Renal cortex interstitium (tissue), 15 donors: ENCODE results near the gene CHN2. TPM values are rescaled to one million over a fixed set of nuclear protein-coding genes. Genes with fewer than 3 reads are reported as not detected.
A peak's percentile ranks its signal among the peaks of the same experiment; 100 is the strongest.

Experiments
- DNase-seq, 11 donors: peaks; one replicate each; pipeline ENCODE4 v3.0.0-alpha.2; 2013; ENCODE audit warnings: low read depth in 9 of 11, low spot score in 4 of 11; ENCODE audit errors: extremely low read depth in 1 of 11
- long read RNA-seq, 16 experiments: transcript quantifications; one replicate each; lab custom pipeline, GENCODE V29; 2026
- polyA plus RNA-seq, 3 donors: library from polyadenylated mRNA; unstranded; fragments of 120-200 nt; gene quantifications; one replicate each; pipeline ENCODE4 v1.2.1, GENCODE V29; 2013; ENCODE audit not compliant: insufficient read length in 3 of 3

CHN2 gene
- polyA plus RNA-seq: 10 to 100 TPM; 16.7 to 19.2 (median 18.1) TPM
- long read RNA-seq, donor 1, partial matches to known transcripts: 0 of 2 reads
- long read RNA-seq, donor 1, other reads (novel, unspliced or antisense): 0 of 2 reads
- long read RNA-seq, donor 2, partial matches to known transcripts: 0 of 1 reads
- long read RNA-seq, donor 2, other reads (novel, unspliced or antisense): 0 of 1 reads
- long read RNA-seq, donor 3, partial matches to known transcripts: 0 of 5 reads
- long read RNA-seq, donor 3, other reads (novel, unspliced or antisense): 0 of 5 reads
- long read RNA-seq, donor 4, partial matches to known transcripts: 0 of 3 reads
- long read RNA-seq, donor 4, other reads (novel, unspliced or antisense): 0 of 3 reads
- long read RNA-seq, donor 5: 0 reads
- long read RNA-seq, donor 6, partial matches to known transcripts: 0 of 3 reads
- long read RNA-seq, donor 6, other reads (novel, unspliced or antisense): 0 of 3 reads
- long read RNA-seq, donor 7, partial matches to known transcripts: 0 of 1 reads
- long read RNA-seq, donor 7, other reads (novel, unspliced or antisense): 0 of 1 reads
- long read RNA-seq, donor 8: 0 reads
- long read RNA-seq, donor 9, partial matches to known transcripts: 0 of 3 reads
- long read RNA-seq, donor 9, other reads (novel, unspliced or antisense): 0 of 3 reads
- long read RNA-seq, donor 10, partial matches to known transcripts: 0 of 3 reads
- long read RNA-seq, donor 10, other reads (novel, unspliced or antisense): 0 of 3 reads
- long read RNA-seq, donor 11, partial matches to known transcripts: 0 of 1 reads
- long read RNA-seq, donor 11, other reads (novel, unspliced or antisense): 0 of 1 reads
- long read RNA-seq, donor 12: 0 reads
- long read RNA-seq, donor 13: 0 reads
- long read RNA-seq, donor 14, partial matches to known transcripts: 0 of 2 reads
- long read RNA-seq, donor 14, other reads (novel, unspliced or antisense): 0 of 2 reads
- long read RNA-seq, donor 15: 0 reads
- long read RNA-seq, donor 16, partial matches to known transcripts: 0 of 3 reads
- long read RNA-seq, donor 16, other reads (novel, unspliced or antisense): 0 of 3 reads

- peak in 8 of 11 donors; percentile 32 to 57 (median 48) for DNase-seq
These were observed at the start of gene CHN2 for GRCh38 chr7:29194594-29195427. TSS of gene CHN2 (plus strand) at chr7:29194775.

DNA sequence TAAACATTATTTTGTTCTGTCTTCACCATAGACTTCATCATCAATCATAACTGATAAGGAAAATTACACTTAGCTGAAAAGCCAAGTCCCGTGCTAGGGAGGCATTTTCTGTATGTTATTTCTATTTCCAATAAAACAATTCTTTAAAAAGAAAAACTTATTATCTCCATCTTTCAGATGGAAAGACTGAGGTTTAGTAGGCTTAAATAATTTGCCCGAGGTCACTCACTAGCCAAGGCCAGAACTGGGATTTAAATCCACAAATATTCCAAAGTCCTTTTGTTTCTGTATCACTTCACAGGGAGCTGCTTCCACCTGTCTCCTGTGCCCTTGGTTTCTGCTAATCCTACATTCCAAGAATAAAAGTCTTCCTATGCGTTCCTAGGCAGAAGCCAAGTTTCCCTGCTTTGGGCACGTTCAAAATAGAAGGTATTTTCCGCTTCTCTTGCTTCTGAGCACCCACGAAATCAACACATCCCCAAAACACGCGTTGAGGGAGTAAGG is 49.0 kb upstream of the CHN2 start:
- DNase-seq: no peak

GRCh38 chr7:29146057-29146706 is 48.4 kb upstream of the CHN2 start, which contains the start of gene CPVL:
TSS of gene CPVL (minus strand) at chr7:29146537. CDS start at chr7:29121061, 25,476 bp downstream.
- DNase-seq: peak in 1 of 11 donors; percentile 20

DNA sequence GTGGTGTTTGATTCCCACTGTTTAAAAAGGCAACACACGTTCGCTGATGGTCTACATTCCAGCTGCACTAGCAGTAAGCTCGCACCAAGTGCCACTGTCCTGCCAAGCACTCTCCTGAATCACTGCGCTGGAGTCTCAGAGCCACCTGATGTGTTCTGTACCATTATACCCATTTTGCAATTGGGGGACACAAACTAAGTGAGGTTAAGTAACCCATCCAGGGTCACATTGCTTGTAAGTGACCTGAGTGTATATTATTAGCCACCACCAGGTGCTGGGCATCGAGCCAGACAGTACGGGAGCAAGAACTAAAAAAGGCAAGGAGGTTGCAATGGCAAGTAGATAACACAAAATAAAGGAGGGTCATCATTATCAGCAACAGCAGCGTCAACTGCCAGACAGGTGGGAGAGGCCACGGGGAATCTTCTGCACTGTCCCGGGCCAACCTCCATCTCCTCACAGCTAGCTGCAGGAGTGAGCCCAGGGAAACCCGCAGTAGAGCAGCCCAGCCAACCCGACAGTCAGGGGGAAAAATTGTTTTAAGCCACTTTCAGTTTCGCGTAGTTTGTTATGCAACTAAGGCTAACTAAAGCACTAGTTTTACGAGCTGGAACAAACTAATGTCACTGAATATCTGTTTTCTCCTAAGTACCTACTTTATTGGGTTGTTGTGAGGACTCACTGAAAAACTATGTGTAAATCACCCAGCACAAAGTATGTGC is 47.5 kb upstream of the CHN2 start:
- peak in 1 of 11 donors; percentile 29 for DNase-seq

DNA sequence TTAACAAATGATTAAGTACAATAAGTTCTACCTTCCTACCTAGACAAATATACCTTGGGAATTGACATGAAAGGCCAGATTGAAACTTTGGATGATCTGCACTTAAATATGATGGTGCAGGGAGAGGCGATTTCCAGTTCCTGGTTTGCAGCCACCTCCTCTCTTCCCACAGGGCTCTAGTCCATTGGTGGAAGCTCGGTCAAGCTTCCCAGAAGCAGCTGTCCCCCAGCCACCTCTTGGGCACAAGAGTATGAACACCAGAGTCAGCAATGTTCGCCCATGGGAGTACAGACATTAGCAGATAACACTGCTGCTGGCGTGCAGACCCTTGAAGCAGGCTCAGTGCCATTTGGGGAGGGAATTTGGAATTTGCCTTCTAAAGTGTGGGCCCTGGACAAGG is 46.8 kb upstream of the CHN2 start:
- no peak for DNase-seq

DNA sequence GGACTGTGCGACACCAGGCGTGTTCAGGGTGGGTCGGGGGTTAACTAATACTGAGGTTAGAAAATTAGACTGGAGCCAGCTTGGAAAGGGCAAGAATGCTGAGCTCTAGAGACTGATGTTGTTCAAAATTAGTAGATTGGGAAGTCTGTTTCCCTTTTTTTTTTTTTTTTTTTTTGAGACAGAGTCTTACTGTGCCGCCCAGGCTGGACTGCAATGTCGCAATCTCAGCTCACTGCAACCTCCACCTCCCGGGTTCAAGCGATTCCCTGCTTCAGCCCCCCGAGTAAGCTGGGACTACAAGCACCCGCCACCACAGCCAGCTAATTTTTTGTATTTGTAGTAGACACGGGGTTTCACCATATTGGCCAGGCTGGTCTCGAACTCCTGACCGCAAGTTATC is 45.5 kb upstream of the CHN2 start:
- no peak for DNase-seq

DNA sequence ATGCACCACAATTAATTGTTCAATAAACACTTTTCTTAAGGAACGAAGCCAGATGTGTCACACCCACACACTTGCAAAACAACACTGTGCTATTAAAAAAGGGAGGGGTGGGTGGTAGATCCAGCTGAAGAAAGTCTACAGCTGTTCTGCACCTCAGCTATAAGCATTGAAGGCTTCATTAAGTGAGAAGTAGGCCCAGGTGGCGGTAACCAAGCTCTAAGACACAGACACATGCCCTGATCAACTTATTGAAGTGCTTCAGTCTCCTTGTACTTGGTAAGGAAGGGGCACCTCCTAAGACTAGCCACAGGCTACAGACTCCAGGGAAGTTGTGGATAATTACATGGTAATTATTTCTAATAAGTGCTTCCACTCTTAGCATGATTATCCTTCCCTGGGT is 43.7 kb upstream of the CHN2 start:
- DNase-seq: no peak

DNA sequence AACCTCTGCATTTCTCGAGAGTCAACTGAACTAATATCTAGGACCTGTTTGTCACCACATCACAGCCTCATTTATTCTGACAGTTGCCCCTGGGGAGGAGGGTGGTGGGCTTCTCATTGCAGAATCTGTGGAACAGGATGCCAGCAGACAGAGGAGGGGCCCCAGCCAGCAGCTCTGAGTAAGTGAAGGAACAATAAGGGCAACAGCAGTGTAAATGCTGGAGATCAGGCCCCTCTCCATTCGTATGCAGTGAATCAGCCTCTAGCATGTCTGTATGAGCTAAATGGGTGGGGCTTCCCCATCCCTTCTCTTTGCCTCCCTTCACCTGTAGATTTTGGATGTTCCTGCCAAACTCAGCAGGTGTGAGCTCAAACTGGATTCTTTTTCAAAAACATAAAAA is 40.5 kb upstream of the CHN2 start:
- no peak for DNase-seq

DNA sequence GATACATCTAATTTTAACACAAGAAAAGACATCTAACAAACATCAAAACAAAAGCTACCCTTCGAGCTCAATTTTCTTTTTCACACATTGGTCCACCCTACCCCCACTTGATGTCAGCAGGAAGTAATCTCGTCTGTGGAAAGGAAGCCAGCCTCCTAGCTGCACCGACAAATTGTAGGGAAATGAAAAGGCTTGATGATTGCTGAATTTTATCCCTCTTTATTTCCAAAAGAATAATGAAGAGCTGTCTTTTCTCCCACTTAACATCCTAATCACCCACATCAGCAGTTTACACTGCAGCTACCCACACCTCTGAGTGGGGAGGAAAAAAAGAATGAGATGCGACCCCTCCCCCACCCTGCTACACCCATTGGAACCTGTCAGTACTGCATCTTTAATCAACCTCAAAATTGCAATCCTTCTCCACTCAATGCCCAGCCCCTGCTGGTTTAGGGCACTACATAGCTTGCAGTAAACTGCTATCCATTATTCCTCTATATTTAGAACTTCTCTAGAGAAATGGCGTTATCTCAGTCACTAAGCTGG is 37.6 kb upstream of the CHN2 start:
- no peak for DNase-seq

DNA sequence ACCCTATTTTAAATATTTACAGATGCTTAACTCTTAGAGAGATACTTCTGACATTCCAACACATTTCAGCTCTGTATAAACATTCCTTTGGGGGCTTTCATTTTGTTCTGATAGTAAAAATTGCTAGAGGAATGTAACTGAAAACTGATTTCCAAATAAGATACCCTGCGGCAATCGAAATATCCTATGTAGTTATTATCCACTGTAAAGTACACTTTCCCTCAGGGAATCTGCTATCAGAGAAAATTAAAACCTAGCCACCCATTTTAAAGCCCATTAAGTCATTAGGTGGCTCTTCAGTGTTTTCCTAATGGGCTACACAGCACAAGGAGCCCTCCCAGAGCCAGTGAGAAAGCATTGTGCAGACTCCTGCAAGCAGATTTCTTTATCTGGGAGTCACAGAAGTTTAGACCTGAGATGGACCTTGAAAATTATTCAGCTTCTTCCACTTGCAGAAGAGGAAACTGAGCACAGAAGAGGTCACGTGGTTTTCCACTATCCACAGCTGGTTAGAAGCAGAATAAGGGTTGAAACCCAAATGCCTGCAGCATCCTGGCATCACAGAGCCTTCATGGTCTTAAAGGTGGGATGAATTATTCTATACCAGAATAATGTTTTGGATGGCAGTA is 35.7 kb upstream of the CHN2 start:
- DNase-seq: no peak

DNA sequence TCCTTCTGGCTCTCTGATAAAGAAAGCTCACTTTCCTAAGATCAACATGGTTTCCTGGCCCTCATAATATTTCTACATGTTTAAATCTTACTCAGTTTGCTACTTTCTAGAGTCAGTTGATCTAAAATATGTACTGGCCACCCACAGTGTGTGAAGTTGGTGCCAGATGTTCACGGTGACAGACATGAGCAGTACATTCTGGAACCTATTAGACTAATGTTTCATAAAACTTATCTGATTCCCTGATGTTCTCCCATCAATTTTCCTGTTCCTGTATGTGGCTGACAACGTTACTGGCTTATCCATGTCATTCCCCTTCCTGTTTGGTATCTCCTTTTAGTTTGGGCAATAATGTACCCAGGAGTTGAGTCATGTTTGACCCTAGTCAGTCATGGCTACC is 34.5 kb upstream of the CHN2 start:
- DNase-seq: no peak

DNA sequence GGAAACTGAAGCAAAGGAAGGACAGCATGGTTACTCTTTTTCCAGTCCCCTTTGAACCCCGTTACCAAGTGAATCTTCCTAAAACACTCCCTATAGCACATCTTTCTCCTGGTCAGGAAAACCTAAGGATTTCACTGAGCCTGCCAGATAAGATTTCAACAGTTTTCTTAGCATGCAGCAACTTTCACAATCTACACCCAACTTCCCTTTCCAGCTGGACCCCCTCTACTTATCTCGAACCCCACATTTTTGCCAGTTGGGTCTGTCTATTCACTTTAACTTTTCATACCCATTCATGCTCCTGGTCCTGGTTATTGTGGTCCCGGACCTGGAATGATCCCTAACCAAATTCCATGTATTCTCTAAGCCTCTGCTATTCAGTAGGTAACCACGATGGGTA is 33.3 kb upstream of the CHN2 start:
- DNase-seq: no peak

- no peak for DNase-seq
These were observed 32.0 kb upstream of the CHN2 start for GRCh38 chr7:29162577-29162976.

- no peak for DNase-seq
These were observed 30.7 kb upstream of the CHN2 start for GRCh38 chr7:29163854-29164253.

DNA sequence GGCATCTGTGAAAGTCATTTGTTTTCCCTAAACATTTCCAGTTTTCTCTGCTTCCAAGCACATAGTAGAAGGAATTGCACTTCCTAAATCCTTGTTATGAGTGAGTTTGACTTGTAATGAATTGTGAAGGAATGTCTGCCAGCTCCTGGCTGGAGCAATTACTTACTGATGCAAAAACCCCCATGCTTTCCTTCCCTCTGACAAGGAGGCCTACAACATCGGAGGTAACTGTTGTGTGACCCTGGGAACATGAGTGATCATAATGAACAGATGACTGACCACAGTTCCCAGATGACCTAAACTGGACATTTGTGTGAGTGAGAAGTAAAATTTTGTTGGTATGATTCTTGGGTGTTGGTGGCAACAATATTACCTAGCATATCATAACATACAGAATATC is 26.9 kb upstream of the CHN2 start:
- DNase-seq: no peak

GRCh38 chr7:29170781-29171180 is 23.8 kb upstream of the CHN2 start:
- DNase-seq: no peak

- no peak for DNase-seq
These were observed 21.1 kb upstream of the CHN2 start for GRCh38 chr7:29173458-29173857.
